ENCODE results near the gene HOXA9. TPM values are rescaled to one million over a fixed set of nuclear protein-coding genes. Genes with fewer than 3 reads are reported as not detected.

The HOXA9 gene
- polyA plus RNA-seq, 4 donors = 0.28 to 74.3 TPM; not detected in 2

GRCh38 chr7:27176962-27177794 is 11.8 kb upstream of the HOXA9 start:
- Histone ChIP-seq H3K9me3 (ENCODE audit: control insufficient read depth in 2 of 2, insufficient read depth in 1 of 2, low read depth in 1 of 2, low read length in 1 of 2) (peaks cover 0 to 5% of the 10 kb centered on the region in 2 donors), H3K27ac (ENCODE audit: low read depth in 1 of 3, low read length in 2 of 3) (no peak overlapping the region), H3K36me3 (ENCODE audit: control insufficient read depth in 3 of 3, insufficient read depth in 2 of 3, low read depth in 1 of 3, low read length in 3 of 3) (no peaks in the 10 kb centered on the region), H3K4me3 (ENCODE audit: low read depth in 1 of 3, low read length in 3 of 3) (peak overlapping the region in 1 of 3 donors; percentile 48), H3K27me3 (ENCODE audit: control insufficient read depth in 3 of 3, insufficient read depth in 3 of 3, low read length in 3 of 3) (peaks cover 9 to 97% (median 76%) of the 10 kb centered on the region in 3 donors), H3K4me1 (ENCODE audit: control insufficient read depth in 3 of 3, insufficient read depth in 2 of 3, low read depth in 1 of 3, low read length in 2 of 3) (peaks cover 0 to 14% (median 0%) of the 10 kb centered on the region in 3 donors)
- DNase-seq (no peak), FAIRE-seq (no peak)
- 51 to 74% (median 62%) methylated on average over 22 of the region's 22 CpGs for WGBS, 3 donors

- 52 to 70% (median 53%) methylated on average over 3 of the region's 3 CpGs for WGBS, 3 donors
- H3K4me3 ChIP-seq (ENCODE audit: low read depth in 1 of 3, low read length in 3 of 3) = peak overlapping the region in 1 of 3 donors; percentile 30
- H3K36me3 ChIP-seq (ENCODE audit: control insufficient read depth in 3 of 3, insufficient read depth in 2 of 3, low read depth in 1 of 3, low read length in 3 of 3) = no peaks in the 10 kb centered on the region
- H3K4me1 ChIP-seq (ENCODE audit: control insufficient read depth in 3 of 3, insufficient read depth in 2 of 3, low read depth in 1 of 3, low read length in 2 of 3) = peaks cover 0 to 14% (median 0%) of the 10 kb centered on the region in 3 donors
- DNase-seq (no peak), FAIRE-seq (no peak)
- peak overlapping the region in 1 of 3 donors; percentile 16 for H3K27ac ChIP-seq (ENCODE audit: low read depth in 1 of 3, low read length in 2 of 3)
- peaks cover 0 to 5% of the 10 kb centered on the region in 2 donors for H3K9me3 ChIP-seq (ENCODE audit: control insufficient read depth in 2 of 2, insufficient read depth in 1 of 2, low read depth in 1 of 2, low read length in 1 of 2)
- peaks cover 11 to 97% (median 77%) of the 10 kb centered on the region in 3 donors for H3K27me3 ChIP-seq (ENCODE audit: control insufficient read depth in 3 of 3, insufficient read depth in 3 of 3, low read length in 3 of 3)
Observed at GRCh38 chr7:27176524-27176845, 11.1 kb upstream of the HOXA9 start.

- FAIRE-seq (no peak), DNase-seq (no peak)
- H3K36me3 ChIP-seq (ENCODE audit: control insufficient read depth in 3 of 3, insufficient read depth in 2 of 3, low read depth in 1 of 3, low read length in 3 of 3) = peaks cover 0 to 2% (median 0%) of the 10 kb centered on the region in 3 donors
- peaks cover 15 to 97% (median 77%) of the 10 kb centered on the region in 3 donors for H3K27me3 ChIP-seq (ENCODE audit: control insufficient read depth in 3 of 3, insufficient read depth in 3 of 3, low read length in 3 of 3)
- peaks cover 0 to 14% (median 0%) of the 10 kb centered on the region in 3 donors for H3K4me1 ChIP-seq (ENCODE audit: control insufficient read depth in 3 of 3, insufficient read depth in 2 of 3, low read depth in 1 of 3, low read length in 2 of 3)
- WGBS, 3 donors = 25 to 51% (median 45%) methylated on average over 40 of the region's 40 CpGs
- peak overlapping the region in 1 of 3 donors; percentile 30 for H3K4me3 ChIP-seq (ENCODE audit: low read depth in 1 of 3, low read length in 3 of 3)
- peak overlapping the region in 1 of 3 donors; percentile 16 for H3K27ac ChIP-seq (ENCODE audit: low read depth in 1 of 3, low read length in 2 of 3)
- H3K9me3 ChIP-seq (ENCODE audit: control insufficient read depth in 2 of 2, insufficient read depth in 1 of 2, low read depth in 1 of 2, low read length in 1 of 2) = peaks cover 0 to 5% of the 10 kb centered on the region in 2 donors
Observed at GRCh38 chr7:27175626-27176523, 10.5 kb upstream of the HOXA9 start.

- H3K9me3 ChIP-seq (ENCODE audit: control insufficient read depth in 2 of 2, insufficient read depth in 1 of 2, low read depth in 1 of 2, low read length in 1 of 2) = peaks cover 0 to 5% of the 10 kb centered on the region in 2 donors
- peaks cover 0 to 2% (median 0%) of the 10 kb centered on the region in 3 donors for H3K36me3 ChIP-seq (ENCODE audit: control insufficient read depth in 3 of 3, insufficient read depth in 2 of 3, low read depth in 1 of 3, low read length in 3 of 3)
- DNase-seq = no peak
- H3K4me1 ChIP-seq (ENCODE audit: control insufficient read depth in 3 of 3, insufficient read depth in 2 of 3, low read depth in 1 of 3, low read length in 2 of 3) = peaks cover 0 to 13% (median 0%) of the 10 kb centered on the region in 3 donors
- peak overlapping the region in 1 of 3 donors; percentile 39 for H3K27ac ChIP-seq (ENCODE audit: low read depth in 1 of 3, low read length in 2 of 3)
- no peak for FAIRE-seq
- WGBS, 3 donors = 40 to 55% (median 42%) methylated on average over 12 of the region's 12 CpGs
- H3K4me3 ChIP-seq (ENCODE audit: low read depth in 1 of 3, low read length in 3 of 3) = peak overlapping the region in 1 of 3 donors; percentile 30
- H3K27me3 ChIP-seq (ENCODE audit: control insufficient read depth in 3 of 3, insufficient read depth in 3 of 3, low read length in 3 of 3) = peaks cover 15 to 93% (median 73%) of the 10 kb centered on the region in 3 donors
Observed at GRCh38 chr7:27174874-27175625, 9.7 kb upstream of the HOXA9 start.

GRCh38 chr7:27173956-27174873 is 8.9 kb upstream of the HOXA9 start, which contains the start of gene HOXA10:
HOXA10 (minus strand) TSS chr7:27174320; CDS start chr7:27174306, 14 bp downstream.
- FAIRE-seq (no peak), DNase-seq (no peak)

GRCh38 chr7:27173511-27173955 is 8.2 kb upstream of the HOXA9 start:
- Histone ChIP-seq H3K4me1 (ENCODE audit: control insufficient read depth in 3 of 3, insufficient read depth in 2 of 3, low read depth in 1 of 3, low read length in 2 of 3) (peaks cover 0 to 6% (median 0%) of the 10 kb centered on the region in 3 donors), H3K36me3 (ENCODE audit: control insufficient read depth in 3 of 3, insufficient read depth in 2 of 3, low read depth in 1 of 3, low read length in 3 of 3) (peaks cover 0 to 5% (median 0%) of the 10 kb centered on the region in 3 donors), H3K4me3 (ENCODE audit: low read depth in 1 of 3, low read length in 3 of 3) (peak overlapping the region; percentile 24 to 73 (median 47)), H3K9me3 (ENCODE audit: control insufficient read depth in 2 of 2, insufficient read depth in 1 of 2, low read depth in 1 of 2, low read length in 1 of 2) (peaks cover 0 to 8% of the 10 kb centered on the region in 2 donors), H3K27me3 (ENCODE audit: control insufficient read depth in 3 of 3, insufficient read depth in 3 of 3, low read length in 3 of 3) (peaks cover 20 to 93% (median 78%) of the 10 kb centered on the region in 3 donors), H3K27ac (ENCODE audit: low read depth in 1 of 3, low read length in 2 of 3) (no peak overlapping the region)
- FAIRE-seq (no peak), DNase-seq (peak in 1 of 2 donors; percentile 69)
- 1 to 2% (median 1%) methylated on average over 38 to 59 of the region's 59 CpGs for WGBS, 3 donors

More at GRCh38 chr7:27173956-27174873, 8.9 kb upstream of the HOXA9 start, which contains the start of gene HOXA10:
- Histone ChIP-seq H3K36me3 (ENCODE audit: control insufficient read depth in 3 of 3, insufficient read depth in 2 of 3, low read depth in 1 of 3, low read length in 3 of 3) (peaks cover 0 to 3% (median 0%) of the 10 kb centered on the region in 3 donors), H3K4me1 (ENCODE audit: control insufficient read depth in 3 of 3, insufficient read depth in 2 of 3, low read depth in 1 of 3, low read length in 2 of 3) (peaks cover 0 to 7% (median 0%) of the 10 kb centered on the region in 3 donors), H3K27me3 (ENCODE audit: control insufficient read depth in 3 of 3, insufficient read depth in 3 of 3, low read length in 3 of 3) (peaks cover 15 to 93% (median 76%) of the 10 kb centered on the region in 3 donors), H3K9me3 (ENCODE audit: control insufficient read depth in 2 of 2, insufficient read depth in 1 of 2, low read depth in 1 of 2, low read length in 1 of 2) (peaks cover 0 to 5% of the 10 kb centered on the region in 2 donors), H3K4me3 (ENCODE audit: low read depth in 1 of 3, low read length in 3 of 3) (peak within 1 kb of the TSS; percentile 47 to 73 (median 47)), H3K27ac (ENCODE audit: low read depth in 1 of 3, low read length in 2 of 3) (peak within 1 kb of the TSS in 1 of 3 donors; percentile 39)
- 7 to 14% (median 10%) methylated on average over 74 to 82 of the region's 82 CpGs for WGBS, 3 donors

Data from small intestine (tissue), 7 donors.